Neural cell (in vitro differentiated cells): Measurements from ENCODE around the gene COL2A1. TPM values are rescaled to one million over a fixed set of nuclear protein-coding genes. Genes with fewer than 3 reads are reported as not detected.

Source experiments
- H2AFZ ChIP-seq: fragments of 200-600, 300-800 bp; sonication (generic), shearing (Covaris generic); 2 replicates; pipeline ENCODE4 v1.6.0; 2014; ENCODE audit warnings: low read depth, mild to moderate bottlenecking, antibody characterized with exemption, low read length, moderate library complexity
- H3F3A ChIP-seq: fragments of 200-600 bp; shearing (Covaris generic); 2 replicates; pipeline ENCODE4 v1.6.1; 2016; ENCODE audit warnings: mild to moderate bottlenecking, moderate library complexity, mixed read lengths, antibody characterized with exemption, low read length; ENCODE audit not compliant: insufficient read depth, poor library complexity, severe bottlenecking
- H3K27ac ChIP-seq: fragments of 200-600, 300-800 bp; sonication (generic), shearing (Covaris generic); 2 replicates; pipeline ENCODE4 v1.5.1; 2014; ENCODE audit warnings: mild to moderate bottlenecking, low read length, moderate library complexity
- H3K27me3 ChIP-seq: fragments of 300-800, 200-600 bp; sonication (generic), shearing (Covaris generic); 2 replicates; pipeline ENCODE4 v1.6.0; 2014; ENCODE audit warnings: mild to moderate bottlenecking, low read depth, low read length, moderate library complexity; ENCODE audit not compliant: insufficient read depth
- H3K36me3 ChIP-seq: fragments of 300-800, 200-600 bp; sonication (generic), shearing (Covaris generic); 2 replicates; pipeline ENCODE4 v1.5.1; 2014; ENCODE audit warnings: mild to moderate bottlenecking, antibody characterized with exemption, low read length, moderate library complexity; ENCODE audit not compliant: insufficient read depth
- H3K4me2 ChIP-seq: fragments of 300-800, 200-600 bp; sonication (generic), shearing (Covaris generic); 2 replicates; pipeline ENCODE4 v1.6.0; 2014; ENCODE audit warnings: mild to moderate bottlenecking, low read length
- H3K4me3 ChIP-seq: fragments of 300-800, 200-600 bp; sonication (generic), shearing (Covaris generic); 2 replicates; pipeline ENCODE4 v1.5.1; 2014; ENCODE audit warnings: mild to moderate bottlenecking, low read length, moderate library complexity
- H3K79me2 ChIP-seq: fragments of 200-600 bp; shearing (Covaris generic); replicated peaks from 2 replicates; pipeline ENCODE4 v1.6.0; 2014; ENCODE audit warnings: mild to moderate bottlenecking, low read length, moderate library complexity; ENCODE audit not compliant: insufficient read depth
- H3K9ac ChIP-seq: fragments of 300-800, 200-600 bp; sonication (generic), shearing (Covaris generic); 2 replicates; pipeline ENCODE4 v1.6.1; 2016; ENCODE audit warnings: mild to moderate bottlenecking, low read length, mixed read lengths
- H3K9me2 ChIP-seq: fragments of 200-600 bp; shearing (Covaris generic); 2 replicates; pipeline ENCODE4 v1.6.1; 2016; ENCODE audit warnings: mild to moderate bottlenecking, low read length, mixed read lengths; ENCODE audit not compliant: insufficient read depth
- H3K9me3 ChIP-seq: fragments of 200-600, 300-800 bp; sonication (generic), shearing (Covaris generic); 2 replicates; pipeline ENCODE4 v1.6.1; 2016; ENCODE audit warnings: mild to moderate bottlenecking, mixed run types, low read length, moderate library complexity, mixed read lengths
- H4K20me1 ChIP-seq: fragments of 200-600 bp; shearing (Covaris generic); 2 replicates; pipeline ENCODE4 v1.6.1; 2016; ENCODE audit warnings: mild to moderate bottlenecking, mixed run types; ENCODE audit not compliant: insufficient read depth
- CTCF ChIP-seq: fragments of 450-650 bp; IDR thresholded peaks from 2 replicates; pipeline ENCODE4 v1.5.1; 2014; ENCODE audit warnings: antibody characterized with exemption, mild to moderate bottlenecking, moderate library complexity; ENCODE audit not compliant: poor library complexity, severe bottlenecking
- EP300 ChIP-seq: fragments of 450-650 bp; conservative IDR thresholded peaks from 2 replicates; pipeline ENCODE4 v1.6.1; 2014; ENCODE audit warnings: antibody characterized with exemption, mild to moderate bottlenecking, moderate library complexity; ENCODE audit not compliant: poor library complexity, severe bottlenecking
- EZH2 ChIP-seq: fragments of 200-600, 300-800 bp; shearing (Covaris generic), sonication (generic); IDR thresholded peaks from 2 replicates; pipeline ENCODE4 v1.6.1; 2014; ENCODE audit warnings: antibody characterized with exemption, low read length, borderline replicate concordance, mild to moderate bottlenecking; ENCODE audit not compliant: insufficient read depth, poor library complexity, severe bottlenecking
- MXI1 ChIP-seq: fragments of 450-650 bp; conservative IDR thresholded peaks from 2 replicates; pipeline ENCODE4 v1.6.1; 2014; ENCODE audit warnings: antibody characterized with exemption, mild to moderate bottlenecking; ENCODE audit not compliant: poor library complexity, severe bottlenecking
- POLR2AphosphoS5 ChIP-seq: IDR thresholded peaks from 2 replicates; pipeline ENCODE4 v1.6.1; 2012
- RAD21 ChIP-seq: fragments of 450-650 bp; conservative IDR thresholded peaks from 2 replicates; pipeline ENCODE4 v1.6.1; 2014; ENCODE audit warnings: antibody characterized with exemption, mild to moderate bottlenecking, moderate library complexity
- SMC3 ChIP-seq: fragments of 450-650 bp; conservative IDR thresholded peaks from 2 replicates; pipeline ENCODE4 v1.6.1; 2014; ENCODE audit warnings: antibody characterized with exemption, mild to moderate bottlenecking, moderate library complexity; ENCODE audit not compliant: poor library complexity
- TAF1 ChIP-seq: IDR thresholded peaks from 2 replicates; pipeline ENCODE4 v1.6.1; 2012; ENCODE audit warnings: low read depth
- polyA plus RNA-seq: library from polyadenylated mRNA; depleted of rRNA; stranded (reverse); fragments of >200 nt; gene quantifications from 2 replicates; pipeline ENCODE4 v1.2.3, GENCODE V29; 2014
- TF ChIP-seq, protein P1 (sequence below): IDR thresholded peaks from 2 replicates; pipeline ENCODE4 v1.6.1; 2012; ENCODE audit warnings: borderline replicate concordance

The COL2A1 gene
- polyA plus RNA-seq, 1 donor from 2014 or later = 1.3 TPM

DNA sequence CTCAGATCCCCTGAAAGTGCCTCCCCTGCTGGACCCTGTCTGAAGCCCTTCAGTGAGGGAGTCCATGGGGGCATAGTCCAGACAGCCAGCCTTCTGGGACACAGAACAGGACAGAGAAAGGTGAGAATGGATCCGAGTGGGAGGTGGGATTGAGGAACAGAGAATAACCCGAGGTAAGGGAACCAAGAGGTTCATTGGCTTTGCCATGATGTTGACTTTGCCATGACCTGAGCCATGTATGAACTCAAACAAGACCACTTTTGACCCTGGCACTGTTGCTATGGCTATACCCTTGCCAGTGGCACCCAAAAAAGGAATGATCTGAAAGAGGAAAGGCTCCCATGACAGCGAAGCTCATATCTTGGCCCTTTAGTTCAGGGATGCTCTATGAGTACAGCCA is 76.9 kb downstream of the COL2A1 start:
- TF ChIP-seq TAF1 (no peak), EP300 (no peak), RAD21 (no peak), EZH2 (no peak), POLR2AphosphoS5 (no peak), CTCF (no peak), MXI1 (no peak), SMC3 (no peak)
- TF ChIP-seq, protein P1, sequence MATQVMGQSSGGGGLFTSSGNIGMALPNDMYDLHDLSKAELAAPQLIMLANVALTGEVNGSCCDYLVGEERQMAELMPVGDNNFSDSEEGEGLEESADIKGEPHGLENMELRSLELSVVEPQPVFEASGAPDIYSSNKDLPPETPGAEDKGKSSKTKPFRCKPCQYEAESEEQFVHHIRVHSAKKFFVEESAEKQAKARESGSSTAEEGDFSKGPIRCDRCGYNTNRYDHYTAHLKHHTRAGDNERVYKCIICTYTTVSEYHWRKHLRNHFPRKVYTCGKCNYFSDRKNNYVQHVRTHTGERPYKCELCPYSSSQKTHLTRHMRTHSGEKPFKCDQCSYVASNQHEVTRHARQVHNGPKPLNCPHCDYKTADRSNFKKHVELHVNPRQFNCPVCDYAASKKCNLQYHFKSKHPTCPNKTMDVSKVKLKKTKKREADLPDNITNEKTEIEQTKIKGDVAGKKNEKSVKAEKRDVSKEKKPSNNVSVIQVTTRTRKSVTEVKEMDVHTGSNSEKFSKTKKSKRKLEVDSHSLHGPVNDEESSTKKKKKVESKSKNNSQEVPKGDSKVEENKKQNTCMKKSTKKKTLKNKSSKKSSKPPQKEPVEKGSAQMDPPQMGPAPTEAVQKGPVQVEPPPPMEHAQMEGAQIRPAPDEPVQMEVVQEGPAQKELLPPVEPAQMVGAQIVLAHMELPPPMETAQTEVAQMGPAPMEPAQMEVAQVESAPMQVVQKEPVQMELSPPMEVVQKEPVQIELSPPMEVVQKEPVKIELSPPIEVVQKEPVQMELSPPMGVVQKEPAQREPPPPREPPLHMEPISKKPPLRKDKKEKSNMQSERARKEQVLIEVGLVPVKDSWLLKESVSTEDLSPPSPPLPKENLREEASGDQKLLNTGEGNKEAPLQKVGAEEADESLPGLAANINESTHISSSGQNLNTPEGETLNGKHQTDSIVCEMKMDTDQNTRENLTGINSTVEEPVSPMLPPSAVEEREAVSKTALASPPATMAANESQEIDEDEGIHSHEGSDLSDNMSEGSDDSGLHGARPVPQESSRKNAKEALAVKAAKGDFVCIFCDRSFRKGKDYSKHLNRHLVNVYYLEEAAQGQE = no peak
- no peaks in the 10 kb centered on the region for H3K9me3 ChIP-seq
- H3K4me2 ChIP-seq = no peak overlapping the region
- no peaks in the 10 kb centered on the region for H3K27me3 ChIP-seq
- H4K20me1 ChIP-seq = no peaks in the 10 kb centered on the region
- no peaks in the 10 kb centered on the region for H3K9me2 ChIP-seq
- no peak overlapping the region for H2AFZ ChIP-seq
- H3K27ac ChIP-seq = no peak overlapping the region
- H3K36me3 ChIP-seq = no peaks in the 10 kb centered on the region
- no peaks in the 10 kb centered on the region for H3K79me2 ChIP-seq
- no peak overlapping the region for H3K9ac ChIP-seq
- no peak overlapping the region for H3K4me3 ChIP-seq
- H3F3A ChIP-seq = no peaks in the 10 kb centered on the region

Other genes with a start within 250 kb of the COL2A1 start
- gene RAPGEF3, start 245.6 kb downstream of the COL2A1 start, polyA plus RNA-seq = 0.30 and 1.5 TPM in 2 replicates
- 8.0 and 8.5 TPM in 2 replicates for gene SLC48A1, start 231.2 kb downstream of the COL2A1 start, polyA plus RNA-seq
- 30.2 and 51.5 TPM in 2 replicates for gene HDAC7, start 184.6 kb downstream of the COL2A1 start, polyA plus RNA-seq
- not detected in 2 replicates for gene VDR, start 99.5 kb downstream of the COL2A1 start, polyA plus RNA-seq
- 286 and 290 TPM in 2 replicates for gene TMEM106C, start 40.9 kb downstream of the COL2A1 start, polyA plus RNA-seq
- gene SENP1, start 101.6 kb upstream of the COL2A1 start, polyA plus RNA-seq = 12.3 and 14.0 TPM in 2 replicates
- 122 and 137 TPM in 2 replicates for gene PFKM, start 114.9 kb upstream of the COL2A1 start, polyA plus RNA-seq
- gene ASB8, start 153.0 kb upstream of the COL2A1 start, polyA plus RNA-seq = 41.7 and 54.8 TPM in 2 replicates
- 35.3 and 40.2 TPM in 2 replicates for gene CCDC184, start 179.2 kb upstream of the COL2A1 start, polyA plus RNA-seq
- not detected in 2 replicates for gene OR10AD1, start 198.8 kb upstream of the COL2A1 start, polyA plus RNA-seq